NCI-H510A (cell line): Measurements from ENCODE around the gene METAP1.
"Not testable (repeated sequence)": the region's sequence is repeated elsewhere in the genome, so short reads cannot be mapped to it uniquely, and the experiment has no call there.

Experiments
- DNase-seq: peaks from one replicate; lab custom pipeline; 2025; lab: John Stamatoyannopoulos, UW

Gene METAP1

GRCh38 chr4:99099814-99100213, 104.3 kb downstream of the METAP1 start:
- not testable (repeated sequence) for DNase-seq

DNA sequence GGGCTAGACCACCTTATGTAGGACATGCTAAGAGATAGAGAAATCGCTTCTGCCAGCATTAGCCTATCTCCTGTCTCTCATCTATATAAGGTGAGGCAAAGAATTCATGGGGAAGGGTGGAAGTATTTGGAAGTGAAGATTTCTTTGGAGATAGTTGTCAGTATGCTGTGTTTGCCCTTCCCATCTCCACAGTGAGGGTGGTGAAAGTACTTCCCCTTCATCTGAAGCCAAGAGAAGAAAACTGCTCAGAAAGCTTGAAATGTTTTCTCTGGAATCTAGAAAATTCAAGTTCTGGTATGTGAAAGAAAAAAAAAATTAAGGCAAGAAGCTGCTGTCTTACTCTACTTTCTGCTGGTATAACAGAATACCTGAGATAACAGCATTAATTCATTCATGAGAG, 105.4 kb downstream of the METAP1 start:
- no peak for DNase-seq

DNA sequence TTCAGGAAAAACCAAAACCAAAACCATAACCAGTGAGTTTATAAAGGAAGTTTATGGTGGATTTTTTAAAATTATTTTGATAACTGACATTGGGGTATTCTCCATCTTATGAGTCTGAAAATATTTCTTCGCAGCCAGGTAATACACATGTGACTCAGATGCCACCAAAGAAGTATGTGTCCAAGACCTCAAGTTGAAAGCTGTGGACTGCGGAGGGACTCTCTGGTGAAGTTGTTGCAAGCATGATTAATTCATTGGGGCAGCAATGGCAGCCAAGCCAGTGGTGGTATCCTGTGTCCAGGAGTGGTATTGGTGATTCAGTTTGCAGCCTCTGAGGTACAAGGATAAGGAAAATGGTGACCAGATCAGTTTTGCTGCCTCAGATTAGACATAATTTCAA, 107.1 kb downstream of the METAP1 start:
- DNase-seq = no peak

GRCh38 chr4:99103166-99103565, 107.6 kb downstream of the METAP1 start:
- no peak for DNase-seq

- DNase-seq = no peak
Measured at GRCh38 chr4:99104153-99104552, 108.6 kb downstream of the METAP1 start.

DNA sequence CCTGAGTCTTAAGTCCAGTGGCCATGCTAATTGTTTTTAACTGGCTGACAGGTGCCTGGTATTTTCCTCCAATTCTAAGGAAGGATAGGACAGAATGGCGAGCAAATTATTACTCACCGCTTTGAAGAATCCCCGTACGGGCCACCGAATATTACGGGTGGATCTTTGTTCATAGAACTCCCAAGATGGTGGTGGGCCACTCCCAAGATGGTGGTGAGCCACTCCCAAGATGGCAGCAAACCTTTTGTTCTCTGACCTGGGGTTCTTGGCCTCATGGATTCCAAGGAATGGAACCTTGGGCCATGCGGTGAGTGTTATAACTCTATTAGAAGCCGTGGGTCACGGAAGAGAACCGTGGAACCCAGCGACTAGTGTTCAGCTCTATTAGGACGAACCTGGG, 113.8 kb downstream of the METAP1 start:
- not testable (repeated sequence) for DNase-seq
